ENCODE results near the gene CDK18.

DNA sequence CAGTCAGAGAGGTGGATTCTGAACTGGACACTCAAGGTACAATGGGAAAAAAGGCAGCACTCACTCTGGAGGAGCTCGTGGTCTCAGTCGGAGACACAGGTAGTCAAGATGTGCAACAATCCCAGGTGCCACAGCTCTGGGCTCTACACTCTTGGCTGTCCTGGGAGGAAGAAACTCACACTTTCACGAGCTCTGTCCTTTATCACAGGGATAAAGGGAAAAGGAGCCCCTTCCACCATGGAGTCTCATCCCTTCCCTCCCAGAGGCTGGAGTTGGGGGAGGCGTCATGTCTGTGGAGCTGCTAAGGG, 20.3 kb downstream of the CDK18 start:
- TF ChIP-seq, protein P1, sequence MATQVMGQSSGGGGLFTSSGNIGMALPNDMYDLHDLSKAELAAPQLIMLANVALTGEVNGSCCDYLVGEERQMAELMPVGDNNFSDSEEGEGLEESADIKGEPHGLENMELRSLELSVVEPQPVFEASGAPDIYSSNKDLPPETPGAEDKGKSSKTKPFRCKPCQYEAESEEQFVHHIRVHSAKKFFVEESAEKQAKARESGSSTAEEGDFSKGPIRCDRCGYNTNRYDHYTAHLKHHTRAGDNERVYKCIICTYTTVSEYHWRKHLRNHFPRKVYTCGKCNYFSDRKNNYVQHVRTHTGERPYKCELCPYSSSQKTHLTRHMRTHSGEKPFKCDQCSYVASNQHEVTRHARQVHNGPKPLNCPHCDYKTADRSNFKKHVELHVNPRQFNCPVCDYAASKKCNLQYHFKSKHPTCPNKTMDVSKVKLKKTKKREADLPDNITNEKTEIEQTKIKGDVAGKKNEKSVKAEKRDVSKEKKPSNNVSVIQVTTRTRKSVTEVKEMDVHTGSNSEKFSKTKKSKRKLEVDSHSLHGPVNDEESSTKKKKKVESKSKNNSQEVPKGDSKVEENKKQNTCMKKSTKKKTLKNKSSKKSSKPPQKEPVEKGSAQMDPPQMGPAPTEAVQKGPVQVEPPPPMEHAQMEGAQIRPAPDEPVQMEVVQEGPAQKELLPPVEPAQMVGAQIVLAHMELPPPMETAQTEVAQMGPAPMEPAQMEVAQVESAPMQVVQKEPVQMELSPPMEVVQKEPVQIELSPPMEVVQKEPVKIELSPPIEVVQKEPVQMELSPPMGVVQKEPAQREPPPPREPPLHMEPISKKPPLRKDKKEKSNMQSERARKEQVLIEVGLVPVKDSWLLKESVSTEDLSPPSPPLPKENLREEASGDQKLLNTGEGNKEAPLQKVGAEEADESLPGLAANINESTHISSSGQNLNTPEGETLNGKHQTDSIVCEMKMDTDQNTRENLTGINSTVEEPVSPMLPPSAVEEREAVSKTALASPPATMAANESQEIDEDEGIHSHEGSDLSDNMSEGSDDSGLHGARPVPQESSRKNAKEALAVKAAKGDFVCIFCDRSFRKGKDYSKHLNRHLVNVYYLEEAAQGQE (IDR thresholded peaks at IDR 0.05; ENCODE audit: insufficient read depth in 1 of 2, low read depth in 2 of 2, low read length in 2 of 2), result no peak
- TF ChIP-seq POLR2AphosphoS5 (IDR thresholded peaks at IDR 0.05; ENCODE audit: low read depth, low read length) (no peak), TAF1 (IDR thresholded peaks at IDR 0.05; ENCODE audit: borderline replicate concordance, insufficient read depth, low read length) (no peak)

Data from PFSK-1 (cell line).